Measurements from ENCODE around the gene TMEM63A.
A peak's percentile ranks its signal among the peaks of the same experiment; 100 is the strongest.

TMEM63A gene

GRCh38 chr1:225881081-225881958, 860 bp downstream of the TMEM63A start:
- DNase-seq: peak in 1 of 2 donors; percentile 43
- Mint-ChIP-seq H3K27me3 (no peaks in the 10 kb centered on the region), H3K27ac (peak overlapping the region; percentile 74 to 94), H3K9me3 (no peaks in the 10 kb centered on the region), H3K4me3 (peak overlapping the region; percentile 82 to 88), H3K4me1 (peaks cover 66% of the 10 kb centered on the region)
- peak; percentile 53 for ATAC-seq

- Mint-ChIP-seq H3K9me3 (no peaks in the 10 kb centered on the region), H3K27ac (no peak overlapping the region), H3K27me3 (no peaks in the 10 kb centered on the region), H3K4me3 (peak overlapping the region; percentile 82 to 88), H3K4me1 (peaks cover 73% of the 10 kb centered on the region)
- ATAC-seq (no peak), DNase-seq (no peak)
Observed at GRCh38 chr1:225880636-225881035, 1.5 kb downstream of the TMEM63A start.

GRCh38 chr1:225880222-225880588, 2.0 kb downstream of the TMEM63A start:
- Mint-ChIP-seq H3K9me3 (no peaks in the 10 kb centered on the region), H3K27ac (peak overlapping the region in 1 of 2 donors; percentile 56), H3K4me1 (peaks cover 77% of the 10 kb centered on the region), H3K27me3 (no peaks in the 10 kb centered on the region), H3K4me3 (peak overlapping the region; percentile 54 to 88)
- no peak for DNase-seq
- no peak for ATAC-seq

DNA sequence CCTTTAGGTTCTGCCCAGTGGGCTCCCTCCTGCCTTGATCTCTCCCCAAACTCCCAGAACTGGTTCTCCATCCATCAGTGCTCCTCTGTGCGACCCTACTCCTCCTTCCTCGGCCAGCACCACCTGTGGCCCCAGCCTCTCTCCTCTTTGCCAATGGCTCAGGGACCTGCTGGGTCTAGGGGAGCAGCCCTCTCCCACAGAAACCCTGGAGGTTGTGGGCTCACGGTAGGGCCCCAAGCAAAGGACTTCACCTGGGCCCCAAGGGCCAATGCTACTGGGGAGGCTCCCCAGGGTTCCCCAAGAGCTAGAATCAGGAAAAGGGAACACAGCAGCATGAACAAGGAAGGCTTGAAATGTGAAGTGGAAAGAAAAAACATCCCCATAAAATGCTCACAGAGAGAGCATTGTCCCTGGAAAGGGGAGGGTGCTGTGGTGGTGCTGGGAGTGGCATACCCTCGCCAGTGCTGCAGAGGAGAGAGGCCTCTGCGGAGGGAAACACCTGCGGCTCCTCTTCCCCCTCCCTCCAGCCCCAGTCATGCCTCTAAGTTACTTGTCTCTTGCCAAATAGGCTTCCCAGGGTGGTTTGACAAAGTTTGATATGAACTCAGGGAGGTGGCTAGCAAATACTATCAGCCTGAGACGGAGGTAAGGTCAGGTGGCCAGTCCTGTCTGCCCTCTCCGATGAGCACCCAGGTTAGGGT, 2.5 kb downstream of the TMEM63A start:
- H3K9me3 Mint-ChIP-seq: no peaks in the 10 kb centered on the region
- H3K4me3 Mint-ChIP-seq: peak overlapping the region; percentile 54 to 88
- peaks cover 82% of the 10 kb centered on the region for H3K4me1 Mint-ChIP-seq
- ATAC-seq: peak; percentile 15
- no peaks in the 10 kb centered on the region for H3K27me3 Mint-ChIP-seq
- no peak for DNase-seq
- no peak overlapping the region for H3K27ac Mint-ChIP-seq

DNA sequence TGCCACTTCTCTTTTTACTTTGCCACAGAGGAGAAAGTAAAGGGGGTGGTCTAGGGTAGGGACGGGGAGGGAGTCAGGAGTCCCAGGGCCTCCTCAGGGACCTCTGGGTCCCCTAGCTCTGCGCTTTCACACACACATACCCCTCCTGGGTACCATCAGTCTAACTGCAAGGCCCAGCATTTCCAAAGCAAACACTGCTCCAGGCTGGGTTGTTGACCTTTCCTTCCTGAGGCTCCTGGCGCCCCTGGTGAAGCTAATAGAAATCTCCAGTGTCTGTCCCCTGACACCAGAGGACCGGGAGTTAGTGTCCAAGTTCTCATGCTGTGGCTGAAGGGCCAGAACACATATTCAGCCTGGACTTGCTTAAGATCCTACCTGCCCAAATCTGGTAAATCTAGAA, 3.9 kb downstream of the TMEM63A start:
- no peak for ATAC-seq
- no peak overlapping the region for H3K27ac Mint-ChIP-seq
- peaks cover 86% of the 10 kb centered on the region for H3K4me1 Mint-ChIP-seq
- DNase-seq: no peak
- no peak overlapping the region for H3K4me3 Mint-ChIP-seq
- no peaks in the 10 kb centered on the region for H3K9me3 Mint-ChIP-seq
- H3K27me3 Mint-ChIP-seq: no peaks in the 10 kb centered on the region

DNA sequence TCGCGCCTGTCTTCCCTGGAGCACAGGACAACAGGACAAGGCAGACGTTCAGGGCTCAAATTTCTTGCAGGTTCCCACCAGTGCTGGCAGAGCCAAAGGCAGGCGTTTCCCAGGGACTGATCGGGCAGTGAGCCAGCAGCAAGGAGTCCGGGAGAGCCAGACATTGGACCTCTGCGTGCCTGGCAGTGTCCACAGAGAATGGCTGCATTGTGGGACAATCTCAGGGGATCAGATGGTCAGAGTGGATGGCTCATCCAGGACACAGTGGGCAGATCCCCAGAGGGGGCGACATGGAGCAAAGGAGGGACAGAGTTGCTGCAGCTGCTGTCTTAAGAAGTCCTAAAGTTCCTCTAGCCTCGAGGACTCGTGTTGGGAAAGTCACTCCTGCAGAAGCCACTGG, 4.6 kb downstream of the TMEM63A start:
- peaks cover 90% of the 10 kb centered on the region for H3K4me1 Mint-ChIP-seq
- no peak for ATAC-seq
- H3K4me3 Mint-ChIP-seq: no peak overlapping the region
- no peaks in the 10 kb centered on the region for H3K27me3 Mint-ChIP-seq
- no peak overlapping the region for H3K27ac Mint-ChIP-seq
- DNase-seq: no peak
- H3K9me3 Mint-ChIP-seq: no peaks in the 10 kb centered on the region

GRCh38 chr1:225876900-225877510, 5.2 kb downstream of the TMEM63A start:
- Mint-ChIP-seq H3K4me1 (peaks cover 91% of the 10 kb centered on the region), H3K9me3 (no peaks in the 10 kb centered on the region), H3K27ac (no peak overlapping the region), H3K4me3 (no peak overlapping the region), H3K27me3 (no peaks in the 10 kb centered on the region)
- DNase-seq (no peak), ATAC-seq (no peak)

DNA sequence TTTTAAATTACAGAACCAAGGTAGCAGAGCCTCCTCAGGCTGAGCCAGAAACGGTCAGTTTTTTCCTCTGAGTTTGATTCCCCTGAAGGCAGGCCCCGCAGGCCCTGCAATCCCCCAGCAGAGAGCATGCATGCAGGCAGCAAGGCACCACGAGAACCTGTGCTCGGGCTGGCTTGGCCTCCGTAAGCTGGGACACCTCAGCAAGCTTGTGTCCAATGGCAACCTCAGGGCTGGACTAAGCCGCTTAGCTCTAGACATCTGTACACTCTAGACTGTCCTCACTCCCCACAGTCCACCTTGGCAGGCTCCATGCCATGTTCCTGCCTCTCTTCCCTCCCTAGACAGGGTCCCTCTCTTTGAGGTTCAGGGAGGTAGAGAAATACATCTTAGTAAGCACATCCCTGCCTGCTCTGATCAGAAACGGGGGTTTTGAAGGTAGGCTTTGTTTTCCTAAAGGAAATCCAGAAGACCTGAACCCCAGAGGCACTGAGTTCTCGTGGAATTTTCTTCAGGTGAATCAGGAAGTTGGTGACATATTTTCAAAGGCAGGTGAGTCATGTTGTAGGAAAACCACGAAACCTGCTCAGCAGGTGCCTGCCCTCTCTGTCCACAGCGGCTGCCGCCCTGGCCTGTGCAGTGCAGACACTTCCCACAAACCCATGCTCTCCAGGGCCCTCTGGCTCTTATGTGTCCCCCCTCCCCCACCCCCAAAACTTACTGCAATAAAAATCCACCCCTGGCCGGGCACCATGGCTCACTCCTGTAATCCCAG, 7.0 kb downstream of the TMEM63A start:
- peak overlapping the region in 1 of 2 donors; percentile 54 for H3K27ac Mint-ChIP-seq
- no peaks in the 10 kb centered on the region for H3K27me3 Mint-ChIP-seq
- ATAC-seq: no peak
- H3K4me1 Mint-ChIP-seq: peaks cover 87% of the 10 kb centered on the region
- H3K4me3 Mint-ChIP-seq: peak overlapping the region in 1 of 2 donors; percentile 42
- DNase-seq: no peak
- H3K9me3 Mint-ChIP-seq: no peaks in the 10 kb centered on the region

- Mint-ChIP-seq H3K27me3 (no peaks in the 10 kb centered on the region), H3K27ac (peak overlapping the region in 1 of 2 donors; percentile 23), H3K4me3 (no peak overlapping the region), H3K4me1 (peaks cover 79% of the 10 kb centered on the region), H3K9me3 (no peaks in the 10 kb centered on the region)
- no peak for ATAC-seq
- no peak for DNase-seq
Observed at GRCh38 chr1:225874431-225874830, 7.7 kb downstream of the TMEM63A start.

GRCh38 chr1:225873281-225873850, 8.8 kb downstream of the TMEM63A start:
- no peak for DNase-seq
- ATAC-seq: no peak
- no peaks in the 10 kb centered on the region for H3K9me3 Mint-ChIP-seq
- H3K27me3 Mint-ChIP-seq: no peaks in the 10 kb centered on the region
- no peak overlapping the region for H3K27ac Mint-ChIP-seq
- no peak overlapping the region for H3K4me3 Mint-ChIP-seq
- H3K4me1 Mint-ChIP-seq: peaks cover 69% of the 10 kb centered on the region

- Mint-ChIP-seq H3K4me3 (no peak overlapping the region), H3K27me3 (no peaks in the 10 kb centered on the region), H3K4me1 (peaks cover 65% of the 10 kb centered on the region), H3K9me3 (no peaks in the 10 kb centered on the region), H3K27ac (peak overlapping the region in 1 of 2 donors; percentile 20)
- no peak for ATAC-seq
- DNase-seq: no peak
Observed at GRCh38 chr1:225872075-225872430, 10.1 kb downstream of the TMEM63A start.

GRCh38 chr1:225871359-225872074, 10.7 kb downstream of the TMEM63A start:
- H3K9me3 Mint-ChIP-seq: no peaks in the 10 kb centered on the region
- no peak overlapping the region for H3K4me3 Mint-ChIP-seq
- H3K27ac Mint-ChIP-seq: peak overlapping the region in 1 of 2 donors; percentile 20
- H3K27me3 Mint-ChIP-seq: no peaks in the 10 kb centered on the region
- H3K4me1 Mint-ChIP-seq: peaks cover 65% of the 10 kb centered on the region
- ATAC-seq (no peak), DNase-seq (no peak)

GRCh38 chr1:225870911-225871310, 11.3 kb downstream of the TMEM63A start:
- DNase-seq (no peak), ATAC-seq (no peak)
- Mint-ChIP-seq H3K27ac (no peak overlapping the region), H3K4me1 (peaks cover 65% of the 10 kb centered on the region), H3K4me3 (no peak overlapping the region), H3K27me3 (no peaks in the 10 kb centered on the region), H3K9me3 (no peaks in the 10 kb centered on the region)

DNA sequence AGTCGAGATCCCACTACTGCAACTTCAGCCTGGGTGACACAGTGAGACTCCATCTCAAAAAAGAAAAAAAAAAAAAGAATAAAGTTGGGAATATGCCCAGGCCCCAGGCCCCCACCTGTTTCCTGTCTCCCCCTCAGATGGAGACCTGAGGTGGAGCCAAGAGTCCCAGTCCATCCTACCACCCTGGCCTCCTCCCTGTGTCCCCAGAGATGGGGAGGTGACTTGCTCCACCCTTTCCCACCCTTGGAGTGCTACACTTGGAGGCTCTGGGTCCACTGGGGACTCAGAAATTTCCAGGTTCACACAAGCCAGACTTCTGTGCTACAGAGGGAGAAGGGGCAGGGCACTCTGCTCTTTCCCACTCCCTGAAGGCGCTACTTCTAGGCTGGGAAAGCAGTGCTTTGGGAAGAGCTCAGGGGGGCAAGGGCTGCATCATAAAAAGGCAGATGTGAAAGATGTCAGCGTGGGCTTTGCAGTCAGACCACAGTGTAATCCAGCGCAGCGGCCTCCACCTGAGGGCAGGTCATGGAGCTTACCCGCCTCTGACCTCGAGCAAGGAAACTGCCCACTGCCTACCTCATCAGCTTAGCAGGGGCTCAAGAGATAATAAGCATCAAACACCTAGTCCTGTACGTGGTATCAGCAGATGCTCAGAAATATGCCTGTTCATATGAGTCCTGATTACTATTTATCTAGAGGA, 13.4 kb downstream of the TMEM63A start:
- Mint-ChIP-seq H3K27me3 (no peaks in the 10 kb centered on the region), H3K27ac (no peak overlapping the region), H3K9me3 (no peaks in the 10 kb centered on the region), H3K4me1 (peaks cover 65% of the 10 kb centered on the region), H3K4me3 (no peak overlapping the region)
- no peak for DNase-seq
- ATAC-seq: no peak
